A673 (cell line): Measurements from ENCODE around the gene PFKFB3. TPM values are rescaled to one million over a fixed set of nuclear protein-coding genes. Genes with fewer than 3 reads are reported as not detected.

ENCODE experiments used
- BruUV-seq: library from RNA; stranded (reverse); fragments of 400-500 nt; replicated peaks from 2 replicates; lab custom pipeline; 2021; lab: Mats Ljungman, UMichigan
- CTCF ChIA-PET: fragments of 300-600 bp; sonication (Branson Sonifier 250); formaldehyde crosslinking; loops from one replicate; lab custom pipeline; 2022; ENCODE audit warnings: antibody characterized with exemption; lab: Charles Lee
- POLR2A ChIA-PET: fragments of 300-600 bp; sonication (Branson Sonifier 250); formaldehyde crosslinking; loops from one replicate; lab custom pipeline; 2022; ENCODE audit warnings: antibody characterized with exemption; ENCODE audit not compliant: low non-redundant PET; lab: Charles Lee
- DNase-seq: peaks from one replicate; pipeline ENCODE4 v3.0.0-alpha.2; 2015; ENCODE audit warnings: low spot score
- H3K27ac ChIP-seq: fragments of 200-600 bp; sonication (generic); 2 replicates; pipeline ENCODE4 v1.5.1; 2016; ENCODE audit warnings: mixed run types, low read depth, mild to moderate bottlenecking, mixed read lengths, antibody characterized with exemption, low read length; ENCODE audit not compliant: poor library complexity, severe bottlenecking
- H3K27me3 ChIP-seq: fragments of 200-600 bp; sonication (generic); replicated peaks from 2 replicates; pipeline ENCODE4 v1.6.1; 2017; ENCODE audit warnings: mixed run types, low read depth, mild to moderate bottlenecking, mixed read lengths, antibody characterized with exemption, low read length; ENCODE audit not compliant: insufficient read depth, poor library complexity
- H3K36me3 ChIP-seq: fragments of 200-600 bp; sonication (generic); 2 replicates; pipeline ENCODE4 v1.6.1; 2016; ENCODE audit warnings: mixed run types, mild to moderate bottlenecking, mixed read lengths, antibody characterized with exemption, low read length; ENCODE audit not compliant: insufficient read depth, poor library complexity, severe bottlenecking
- H3K4me1 ChIP-seq: fragments of 200-600 bp; sonication (generic); 2 replicates; pipeline ENCODE4 v1.6.1; 2017; ENCODE audit warnings: mixed run types, mild to moderate bottlenecking, mixed read lengths, antibody characterized with exemption, low read length; ENCODE audit not compliant: insufficient read depth, poor library complexity, severe bottlenecking
- H3K4me3 ChIP-seq: fragments of 200-600 bp; sonication (generic); 2 replicates; pipeline ENCODE4 v1.5.1; 2016; ENCODE audit warnings: low read depth, mixed run types, mild to moderate bottlenecking, mixed read lengths, low read length; ENCODE audit not compliant: poor library complexity, severe bottlenecking
- H3K9me3 ChIP-seq: fragments of 200-600 bp; sonication (generic); 2 replicates; pipeline ENCODE4 v1.6.1; 2016; ENCODE audit warnings: mixed run types, low read depth, mild to moderate bottlenecking, mixed read lengths, antibody characterized with exemption, low read length; ENCODE audit not compliant: poor library complexity, severe bottlenecking
- CTCF ChIP-seq: fragments of 300-800, 200-600 bp; sonication (generic); conservative IDR thresholded peaks from 2 replicates; pipeline ENCODE4 v1.5.1; 2017; ENCODE audit warnings: low read depth, mild to moderate bottlenecking, antibody characterized with exemption, low read length, moderate library complexity, mixed read lengths
- EZH2 ChIP-seq: fragments of 200-600 bp; sonication (generic); IDR thresholded peaks from 2 replicates; pipeline ENCODE4 v1.6.1; 2017; ENCODE audit warnings: borderline replicate concordance, low read depth, mild to moderate bottlenecking, mixed read lengths, antibody characterized with exemption, low read length; ENCODE audit not compliant: poor library complexity, severe bottlenecking
- intact Hi-C: fragments of 100-400 bp; cut with micrococcal nuclease; formaldehyde crosslinking; loops from one replicate; pipeline ENCODE4 v1.10.0; 2022; ENCODE audit not compliant: unreplicated experiment
- total RNA-seq: library from RNA; stranded (reverse); gene quantifications from 2 replicates; pipeline ENCODE4 v1.2.3, GENCODE V29; 2021

Gene PFKFB3
- total RNA-seq, 1 experiment from 2014 or later, result 53.0 TPM

DNA sequence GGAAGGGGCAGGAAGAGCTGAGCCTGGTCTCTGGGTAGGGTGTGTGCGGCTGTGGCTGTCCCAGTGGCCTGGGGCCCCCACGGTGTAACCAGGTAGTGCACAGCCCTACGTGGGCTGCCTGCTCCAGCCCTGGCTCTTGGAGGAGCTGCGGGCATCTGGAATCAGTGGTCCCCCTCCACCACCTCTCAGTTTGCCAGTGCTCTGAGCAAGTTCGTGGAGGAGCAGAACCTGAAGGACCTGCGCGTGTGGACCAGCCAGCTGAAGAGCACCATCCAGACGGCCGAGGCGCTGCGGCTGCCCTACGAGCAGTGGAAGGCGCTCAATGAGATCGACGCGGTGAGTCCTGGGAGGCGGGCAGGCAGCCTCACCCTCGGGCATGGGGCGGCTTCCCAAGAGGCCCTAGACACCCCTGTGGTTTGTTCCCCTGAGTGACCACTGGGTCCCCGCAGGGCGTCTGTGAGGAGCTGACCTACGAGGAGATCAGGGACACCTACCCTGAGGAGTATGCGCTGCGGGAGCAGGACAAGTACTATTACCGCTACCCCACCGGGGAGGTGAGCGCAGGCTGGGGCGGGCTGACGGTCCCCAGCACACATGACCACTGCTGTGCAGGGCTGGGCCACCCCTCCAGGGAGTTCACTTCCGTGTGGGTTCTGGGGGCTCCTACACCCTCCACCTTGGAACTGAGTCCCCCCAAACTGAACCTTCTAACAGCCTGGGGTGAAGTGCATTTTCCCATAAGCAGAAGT is 18.6 kb downstream of the PFKFB3 start:
- Histone ChIP-seq H3K4me1 (peaks cover 64% of the 10 kb centered on the region), H3K27ac (peak overlapping the region; percentile 95), H3K9me3 (no peaks in the 10 kb centered on the region), H3K36me3 (peaks cover 59% of the 10 kb centered on the region), H3K4me3 (no peak overlapping the region), H3K27me3 (no peaks in the 10 kb centered on the region)
- BruUV-seq, result no TSS peak
- TF ChIP-seq CTCF (no peak), EZH2 (no peak)
- DNase-seq, result no peak
- intact Hi-C loops, result no loop called here
- CTCF ChIA-PET, result no interaction called here
- POLR2A ChIA-PET, result no interaction called here

GRCh38 chr10:6221971-6222751 is 19.4 kb downstream of the PFKFB3 start:
- POLR2A ChIA-PET, result no interaction called here
- CTCF ChIA-PET, result no interaction called here
- Histone ChIP-seq H3K27ac (peak overlapping the region; percentile 95), H3K4me3 (no peak overlapping the region), H3K4me1 (peaks cover 56% of the 10 kb centered on the region), H3K9me3 (no peaks in the 10 kb centered on the region), H3K27me3 (no peaks in the 10 kb centered on the region), H3K36me3 (peaks cover 57% of the 10 kb centered on the region)
- no TSS peak for BruUV-seq
- TF ChIP-seq EZH2, result no peak
- no peak for TF ChIP-seq CTCF
- no peak for DNase-seq
- intact Hi-C loops, result no loop called here

- Histone ChIP-seq H3K4me3 (no peak overlapping the region), H3K27me3 (no peaks in the 10 kb centered on the region), H3K36me3 (peaks cover 62% of the 10 kb centered on the region), H3K27ac (peak overlapping the region; percentile 95), H3K9me3 (no peaks in the 10 kb centered on the region), H3K4me1 (peaks cover 51% of the 10 kb centered on the region)
- DNase-seq, result no peak
- TF ChIP-seq CTCF (no peak), EZH2 (no peak)
- intact Hi-C loops, result no loop called here
- CTCF ChIA-PET, result no interaction called here
- no TSS peak for BruUV-seq
- POLR2A ChIA-PET, result no interaction called here
Measured at GRCh38 chr10:6222755-6223154, 20.0 kb downstream of the PFKFB3 start.
